Measurements from ENCODE around the gene NCKAP5.

The NCKAP5 gene

GRCh38 chr2:133602538-133602937 lies 34.3 kb upstream of the NCKAP5 start:
- no CpG with 5 or more reads among the region's 4 CpGs for whole genome bisulfite sequencing (ENCODE audit: extremely low coverage, insufficient coverage, insufficient read length)
- H2BK5ac ChIP-seq (ENCODE audit: low read depth, low read length, poor library complexity), result no peak overlapping the region
- H3K14ac ChIP-seq (ENCODE audit: low read length), result no peak overlapping the region
- no peak overlapping the region for H2AFZ ChIP-seq (ENCODE audit: insufficient read depth, low read length, poor library complexity)
- no peak overlapping the region for H3K4me3 ChIP-seq (ENCODE audit: low read depth, low read length)
- no peak overlapping the region for H3K23ac ChIP-seq (ENCODE audit: low read length)
- no peak overlapping the region for H2BK12ac ChIP-seq (ENCODE audit: low read length)
- no peak for DNase-seq
- no peak overlapping the region for H3K9ac ChIP-seq (ENCODE audit: low read length)
- H4K12ac ChIP-seq (ENCODE audit: low read depth, low read length), result no peak overlapping the region
- no peaks in the 10 kb centered on the region for H3K36me3 ChIP-seq (ENCODE audit: control insufficient read depth in 1 of 2, insufficient read depth in 2 of 2, low read length in 2 of 2)
- no peaks in the 10 kb centered on the region for H3K79me2 ChIP-seq (ENCODE audit: control insufficient read depth, insufficient read depth, low read length, poor library complexity)
- H3K27ac ChIP-seq (ENCODE audit: low read depth, low read length), result no peak overlapping the region
- no peak overlapping the region for H3K4ac ChIP-seq (ENCODE audit: low read depth, low read length)
- H2AK5ac ChIP-seq (ENCODE audit: low read length), result no peak overlapping the region
- no peak overlapping the region for H3K4me2 ChIP-seq (ENCODE audit: low read length)
- no peaks in the 10 kb centered on the region for H3K79me1 ChIP-seq (ENCODE audit: low read length)
- H3K9me3 ChIP-seq (ENCODE audit: insufficient read depth, low read depth, low read length), result no peaks in the 10 kb centered on the region
- no peak overlapping the region for H4K91ac ChIP-seq (ENCODE audit: low read depth, low read length)
- no peaks in the 10 kb centered on the region for H3K27me3 ChIP-seq (ENCODE audit: insufficient read depth, low read length)
- H3K4me1 ChIP-seq (ENCODE audit: control insufficient read depth in 1 of 2, insufficient read depth in 2 of 2, low read length in 2 of 2), result no peaks in the 10 kb centered on the region
- H3K18ac ChIP-seq (ENCODE audit: low read length), result no peak overlapping the region
- no peak overlapping the region for H2BK120ac ChIP-seq (ENCODE audit: insufficient read depth, low read length, poor library complexity)
- H4K8ac ChIP-seq (ENCODE audit: low read depth, low read length), result no peak overlapping the region

DNA sequence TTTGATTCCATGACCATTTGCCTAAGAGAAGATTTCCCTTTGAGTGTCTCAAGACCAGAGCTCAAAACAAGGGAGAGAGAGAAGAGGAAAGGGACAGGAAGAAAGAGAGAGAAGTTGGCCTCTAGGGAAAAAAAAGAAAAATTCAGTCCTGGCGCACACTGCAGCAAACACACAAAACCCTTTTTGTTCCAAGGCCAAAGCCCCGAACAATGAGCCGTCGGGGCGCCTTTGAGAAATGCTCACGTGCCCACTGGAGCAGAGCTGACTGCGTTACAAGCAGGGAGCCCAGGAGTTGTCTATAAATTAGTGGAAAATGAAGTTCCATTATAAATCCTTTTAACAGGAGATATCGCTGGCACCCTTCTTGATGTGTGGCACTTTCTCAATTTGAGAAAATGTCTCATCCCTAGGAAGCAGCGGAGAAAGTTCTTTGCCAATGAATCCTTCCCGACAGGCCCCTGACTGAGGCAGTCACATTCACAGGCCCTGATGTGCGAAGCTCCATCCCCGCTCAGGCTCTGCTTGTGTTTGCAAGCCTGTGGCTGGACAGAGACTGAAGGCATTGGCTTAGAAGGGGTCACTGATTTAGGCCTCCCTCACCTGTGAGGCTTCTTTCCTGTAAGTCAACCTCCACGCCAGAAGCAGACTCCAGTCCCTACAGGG lies 32.1 kb upstream of the NCKAP5 start:
- H3K79me1 ChIP-seq (ENCODE audit: low read length), result no peaks in the 10 kb centered on the region
- H3K27me3 ChIP-seq (ENCODE audit: insufficient read depth, low read length), result no peaks in the 10 kb centered on the region
- no peak overlapping the region for H2BK120ac ChIP-seq (ENCODE audit: insufficient read depth, low read length, poor library complexity)
- H3K14ac ChIP-seq (ENCODE audit: low read length), result no peak overlapping the region
- H2BK12ac ChIP-seq (ENCODE audit: low read length), result no peak overlapping the region
- H3K18ac ChIP-seq (ENCODE audit: low read length), result no peak overlapping the region
- no peak overlapping the region for H3K9ac ChIP-seq (ENCODE audit: low read length)
- no peak for DNase-seq
- no peaks in the 10 kb centered on the region for H3K79me2 ChIP-seq (ENCODE audit: control insufficient read depth, insufficient read depth, low read length, poor library complexity)
- H3K4me1 ChIP-seq (ENCODE audit: control insufficient read depth in 1 of 2, insufficient read depth in 2 of 2, low read length in 2 of 2), result no peaks in the 10 kb centered on the region
- H3K4ac ChIP-seq (ENCODE audit: low read depth, low read length), result no peak overlapping the region
- H4K91ac ChIP-seq (ENCODE audit: low read depth, low read length), result no peak overlapping the region
- no peak overlapping the region for H2AK5ac ChIP-seq (ENCODE audit: low read length)
- H3K23ac ChIP-seq (ENCODE audit: low read length), result no peak overlapping the region
- WGBS (ENCODE audit: extremely low coverage, insufficient coverage, insufficient read length), result no CpG with 5 or more reads among the region's 13 CpGs
- no peak overlapping the region for H3K4me2 ChIP-seq (ENCODE audit: low read length)
- no peak overlapping the region for H2BK5ac ChIP-seq (ENCODE audit: low read depth, low read length, poor library complexity)
- no peak overlapping the region for H4K8ac ChIP-seq (ENCODE audit: low read depth, low read length)
- H3K36me3 ChIP-seq (ENCODE audit: control insufficient read depth in 1 of 2, insufficient read depth in 2 of 2, low read length in 2 of 2), result no peaks in the 10 kb centered on the region
- no peaks in the 10 kb centered on the region for H3K9me3 ChIP-seq (ENCODE audit: insufficient read depth, low read depth, low read length)
- no peak overlapping the region for H4K12ac ChIP-seq (ENCODE audit: low read depth, low read length)
- H3K27ac ChIP-seq (ENCODE audit: low read depth, low read length), result no peak overlapping the region
- H3K4me3 ChIP-seq (ENCODE audit: low read depth, low read length), result no peak overlapping the region
- no peak overlapping the region for H2AFZ ChIP-seq (ENCODE audit: insufficient read depth, low read length, poor library complexity)

GRCh38 chr2:133599811-133600210 lies 31.5 kb upstream of the NCKAP5 start:
- Histone ChIP-seq H2BK5ac (ENCODE audit: low read depth, low read length, poor library complexity) (no peak overlapping the region), H3K9ac (ENCODE audit: low read length) (no peak overlapping the region), H3K79me1 (ENCODE audit: low read length) (no peaks in the 10 kb centered on the region), H3K4me2 (ENCODE audit: low read length) (no peak overlapping the region), H3K27me3 (ENCODE audit: insufficient read depth, low read length) (no peaks in the 10 kb centered on the region), H4K12ac (ENCODE audit: low read depth, low read length) (no peak overlapping the region), H3K23ac (ENCODE audit: low read length) (no peak overlapping the region), H2AFZ (ENCODE audit: insufficient read depth, low read length, poor library complexity) (no peak overlapping the region), H3K18ac (ENCODE audit: low read length) (no peak overlapping the region), H4K91ac (ENCODE audit: low read depth, low read length) (no peak overlapping the region), H4K8ac (ENCODE audit: low read depth, low read length) (no peak overlapping the region), H3K9me3 (ENCODE audit: insufficient read depth, low read depth, low read length) (no peaks in the 10 kb centered on the region), H3K4me3 (ENCODE audit: low read depth, low read length) (no peak overlapping the region), H3K14ac (ENCODE audit: low read length) (no peak overlapping the region), H3K79me2 (ENCODE audit: control insufficient read depth, insufficient read depth, low read length, poor library complexity) (no peaks in the 10 kb centered on the region), H3K4ac (ENCODE audit: low read depth, low read length) (no peak overlapping the region), H2AK5ac (ENCODE audit: low read length) (no peak overlapping the region), H3K4me1 (ENCODE audit: control insufficient read depth in 1 of 2, insufficient read depth in 2 of 2, low read length in 2 of 2) (no peaks in the 10 kb centered on the region), H3K27ac (ENCODE audit: low read depth, low read length) (no peak overlapping the region), H3K36me3 (ENCODE audit: control insufficient read depth in 1 of 2, insufficient read depth in 2 of 2, low read length in 2 of 2) (no peaks in the 10 kb centered on the region), H2BK12ac (ENCODE audit: low read length) (no peak overlapping the region), H2BK120ac (ENCODE audit: insufficient read depth, low read length, poor library complexity) (no peak overlapping the region)
- WGBS (ENCODE audit: extremely low coverage, insufficient coverage, insufficient read length), result no CpG with 5 or more reads among the region's 10 CpGs
- no peak for DNase-seq

- no peak overlapping the region for H2AFZ ChIP-seq (ENCODE audit: insufficient read depth, low read length, poor library complexity)
- H3K9me3 ChIP-seq (ENCODE audit: insufficient read depth, low read depth, low read length), result no peaks in the 10 kb centered on the region
- no peak overlapping the region for H3K18ac ChIP-seq (ENCODE audit: low read length)
- no peaks in the 10 kb centered on the region for H3K4me1 ChIP-seq (ENCODE audit: control insufficient read depth in 1 of 2, insufficient read depth in 2 of 2, low read length in 2 of 2)
- no peak overlapping the region for H3K27ac ChIP-seq (ENCODE audit: low read depth, low read length)
- no peak overlapping the region for H2BK12ac ChIP-seq (ENCODE audit: low read length)
- no CpG with 5 or more reads among the region's 5 CpGs for WGBS (ENCODE audit: extremely low coverage, insufficient coverage, insufficient read length)
- no peak overlapping the region for H4K8ac ChIP-seq (ENCODE audit: low read depth, low read length)
- H2AK5ac ChIP-seq (ENCODE audit: low read length), result no peak overlapping the region
- no peak overlapping the region for H2BK5ac ChIP-seq (ENCODE audit: low read depth, low read length, poor library complexity)
- H3K4me3 ChIP-seq (ENCODE audit: low read depth, low read length), result no peak overlapping the region
- no peak overlapping the region for H4K12ac ChIP-seq (ENCODE audit: low read depth, low read length)
- H3K4me2 ChIP-seq (ENCODE audit: low read length), result no peak overlapping the region
- no peaks in the 10 kb centered on the region for H3K79me1 ChIP-seq (ENCODE audit: low read length)
- H3K36me3 ChIP-seq (ENCODE audit: control insufficient read depth in 1 of 2, insufficient read depth in 2 of 2, low read length in 2 of 2), result no peaks in the 10 kb centered on the region
- H3K79me2 ChIP-seq (ENCODE audit: control insufficient read depth, insufficient read depth, low read length, poor library complexity), result no peaks in the 10 kb centered on the region
- no peaks in the 10 kb centered on the region for H3K27me3 ChIP-seq (ENCODE audit: insufficient read depth, low read length)
- H3K23ac ChIP-seq (ENCODE audit: low read length), result no peak overlapping the region
- H3K9ac ChIP-seq (ENCODE audit: low read length), result no peak overlapping the region
- H3K4ac ChIP-seq (ENCODE audit: low read depth, low read length), result no peak overlapping the region
- no peak overlapping the region for H2BK120ac ChIP-seq (ENCODE audit: insufficient read depth, low read length, poor library complexity)
- no peak for DNase-seq
- no peak overlapping the region for H4K91ac ChIP-seq (ENCODE audit: low read depth, low read length)
- no peak overlapping the region for H3K14ac ChIP-seq (ENCODE audit: low read length)
These were observed 31.0 kb upstream of the NCKAP5 start for GRCh38 chr2:133599211-133599803.
